Measurements from ENCODE around the gene GFOD1.

DNA sequence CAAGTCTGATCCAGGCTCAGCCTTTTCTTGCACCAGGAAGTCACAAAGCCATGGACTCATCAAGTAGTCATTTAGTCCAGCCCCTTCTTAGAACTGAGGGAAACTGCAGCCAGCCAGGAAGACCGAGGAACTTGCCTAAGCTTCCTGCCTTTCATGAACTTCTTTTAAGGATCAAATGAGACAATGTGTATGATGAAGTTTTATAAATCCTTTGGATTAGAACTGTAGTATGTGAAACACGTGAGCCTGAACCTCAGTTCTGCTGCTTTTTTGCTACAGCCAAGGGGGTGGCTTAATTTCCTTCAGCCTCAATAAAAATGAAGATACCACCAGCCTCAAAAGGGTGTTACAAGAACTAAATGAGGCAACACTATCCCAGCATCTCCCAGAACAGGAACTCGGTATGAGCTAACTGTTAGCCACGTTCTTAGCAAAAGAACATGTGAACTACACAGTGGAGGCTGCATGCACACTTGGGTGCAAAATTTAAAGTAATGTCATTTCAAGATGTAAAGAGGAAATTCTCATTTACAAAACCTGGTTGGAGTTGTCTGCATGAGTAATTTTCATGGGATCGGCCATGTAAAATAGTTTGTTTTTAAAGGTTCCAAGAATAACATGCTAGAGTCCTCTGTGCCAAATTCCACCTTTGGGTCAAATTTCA lies 83.0 kb downstream of the GFOD1 start:
- TF ChIP-seq, protein P1, sequence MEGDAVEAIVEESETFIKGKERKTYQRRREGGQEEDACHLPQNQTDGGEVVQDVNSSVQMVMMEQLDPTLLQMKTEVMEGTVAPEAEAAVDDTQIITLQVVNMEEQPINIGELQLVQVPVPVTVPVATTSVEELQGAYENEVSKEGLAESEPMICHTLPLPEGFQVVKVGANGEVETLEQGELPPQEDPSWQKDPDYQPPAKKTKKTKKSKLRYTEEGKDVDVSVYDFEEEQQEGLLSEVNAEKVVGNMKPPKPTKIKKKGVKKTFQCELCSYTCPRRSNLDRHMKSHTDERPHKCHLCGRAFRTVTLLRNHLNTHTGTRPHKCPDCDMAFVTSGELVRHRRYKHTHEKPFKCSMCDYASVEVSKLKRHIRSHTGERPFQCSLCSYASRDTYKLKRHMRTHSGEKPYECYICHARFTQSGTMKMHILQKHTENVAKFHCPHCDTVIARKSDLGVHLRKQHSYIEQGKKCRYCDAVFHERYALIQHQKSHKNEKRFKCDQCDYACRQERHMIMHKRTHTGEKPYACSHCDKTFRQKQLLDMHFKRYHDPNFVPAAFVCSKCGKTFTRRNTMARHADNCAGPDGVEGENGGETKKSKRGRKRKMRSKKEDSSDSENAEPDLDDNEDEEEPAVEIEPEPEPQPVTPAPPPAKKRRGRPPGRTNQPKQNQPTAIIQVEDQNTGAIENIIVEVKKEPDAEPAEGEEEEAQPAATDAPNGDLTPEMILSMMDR (IDR thresholded peaks at IDR 0.05; ENCODE audit: low read depth, low read length, poor library complexity, severe bottlenecking): no peak
- no peak for TF ChIP-seq EZH2phosphoT487 (IDR thresholded peaks at IDR 0.05; ENCODE audit: borderline replicate concordance, low read length)
